Endodermal cell (in vitro differentiated cells): ENCODE data around the gene CNIH2. TPM values are rescaled to one million over a fixed set of nuclear protein-coding genes. Genes with fewer than 3 reads are reported as not detected.

ENCODE experiments used
- DNase-seq: peaks from one replicate; pipeline ENCODE4 v3.0.0-alpha.2; 2017
- H3K27ac ChIP-seq: 2 replicates; pipeline ENCODE4 v1.5.1; 2013; ENCODE audit warnings: mild to moderate bottlenecking, low read depth, low read length, moderate library complexity
- H3K27me3 ChIP-seq: 2 replicates; pipeline ENCODE4 v1.6.1; 2013; ENCODE audit warnings: mild to moderate bottlenecking, low read length, moderate library complexity; ENCODE audit not compliant: insufficient read depth, control insufficient read depth, poor library complexity, severe bottlenecking
- H3K36me3 ChIP-seq: 2 replicates; pipeline ENCODE4 v1.7.0; 2013; ENCODE audit warnings: mild to moderate bottlenecking, low read length, moderate library complexity; ENCODE audit not compliant: control insufficient read depth, insufficient read depth
- H3K4me1 ChIP-seq: one replicate; pipeline ENCODE4 v1.7.0; 2013; ENCODE audit warnings: low read length; ENCODE audit not compliant: control insufficient read depth, insufficient read depth
- H3K4me3 ChIP-seq: 2 replicates; pipeline ENCODE4 v1.5.1; 2013; ENCODE audit warnings: mild to moderate bottlenecking, low read length, moderate library complexity
- H3K9ac ChIP-seq: 2 replicates; pipeline ENCODE4 v1.6.1; 2013; ENCODE audit warnings: mild to moderate bottlenecking, low read length, moderate library complexity; ENCODE audit not compliant: poor library complexity, severe bottlenecking; ENCODE audit errors: extremely low read depth
- H3K9me3 ChIP-seq: 2 replicates; pipeline ENCODE4 v1.6.1; 2013; ENCODE audit warnings: mild to moderate bottlenecking, low read length, moderate library complexity; ENCODE audit not compliant: control insufficient read depth
- H3K27ac Mint-ChIP-seq: 2 replicates; pipeline ENCODE4 v1.8.0; 2020; ENCODE audit warnings: mixed read lengths
- H3K27me3 Mint-ChIP-seq: 2 replicates; pipeline ENCODE4 v1.8.0; 2021; ENCODE audit warnings: mild to moderate bottlenecking, mixed read lengths; ENCODE audit not compliant: insufficient read depth
- H3K36me3 Mint-ChIP-seq: 2 replicates; pipeline ENCODE4 v1.8.0; 2020; ENCODE audit warnings: low read depth, mixed read lengths
- H3K4me1 Mint-ChIP-seq: 2 replicates; pipeline ENCODE4 v1.8.0; 2020; ENCODE audit warnings: mixed read lengths
- H3K4me3 Mint-ChIP-seq: 2 replicates; pipeline ENCODE4 v1.8.0; 2020; ENCODE audit warnings: mild to moderate bottlenecking, moderate library complexity, mixed read lengths
- H3K9me3 Mint-ChIP-seq: 2 replicates; pipeline ENCODE4 v1.8.0; 2020; ENCODE audit warnings: mild to moderate bottlenecking, mixed read lengths
- WGBS, 2 experiments: methylation state at CpG; one replicate each; pipeline versions ENCODE4 v1.1.5 to v1.1.7; 2013; ENCODE audit warnings: missing lambda C conversion rate in 2 of 2, mixed read lengths in 1 of 2; ENCODE audit not compliant: insufficient coverage in 1 of 2, insufficient read length in 1 of 2; 5-methylcytosine and 5-hydroxymethylcytosine counted together
- total RNA-seq, 2 donors: library from RNA; stranded (reverse); fragmentation: NEBNext Ultra II Directional in 1 of 2; extraction: Animal tissue kit (Norgen Biotek cat#: 25700) in 1 of 2; gene quantifications; 2 replicates in 1 of 2; 3 replicates in 1 of 2; pipeline ENCODE4 v1.2.1, GENCODE V29; 2021
- TF ChIP-seq, protein P1 (sequence below): fragments of 200-600 bp; sonication (generic); conservative IDR thresholded peaks from 2 replicates; pipeline ENCODE4 v1.5.0; 2021; ENCODE audit warnings: antibody characterized with exemption, mild to moderate bottlenecking

The CNIH2 gene
- total RNA-seq, 2 donors from 2014 or later: 3.5 to 3.8 TPM

DNA sequence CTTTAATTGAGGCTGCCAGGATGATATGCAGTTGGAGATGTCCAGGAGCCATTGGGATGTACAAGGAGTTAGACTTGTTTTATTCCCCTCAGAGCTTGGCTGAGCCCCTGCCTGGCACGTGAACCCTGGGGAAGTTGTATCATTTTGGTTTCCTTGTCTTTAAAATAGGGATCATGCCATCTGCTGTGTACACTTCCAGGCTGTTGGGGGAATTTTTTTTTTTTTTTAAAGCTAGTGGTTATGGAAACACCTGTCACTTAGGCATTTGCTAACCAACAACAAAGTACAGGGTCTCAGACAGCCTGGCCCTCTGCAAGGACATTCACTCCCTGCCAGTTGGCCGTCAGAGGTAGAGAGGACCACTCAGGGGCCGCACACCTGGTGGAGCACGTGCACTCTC lies 18.0 kb upstream of the CNIH2 start:
- no peaks in the 10 kb centered on the region for H3K9me3 Mint-ChIP-seq
- WGBS, 2 experiments: 94 to 100% methylated on average over 2 to 4 of the region's 4 CpGs
- peaks cover 4% of the 10 kb centered on the region for H3K4me1 Mint-ChIP-seq
- Histone ChIP-seq H3K9ac (no peak overlapping the region), H3K4me1 (no peaks in the 10 kb centered on the region), H3K36me3 (peaks cover 41% of the 10 kb centered on the region), H3K4me3 (no peak overlapping the region), H3K27ac (no peak overlapping the region), H3K9me3 (no peaks in the 10 kb centered on the region), H3K27me3 (no peaks in the 10 kb centered on the region)
- H3K4me3 Mint-ChIP-seq: no peak overlapping the region
- TF ChIP-seq, protein P1, sequence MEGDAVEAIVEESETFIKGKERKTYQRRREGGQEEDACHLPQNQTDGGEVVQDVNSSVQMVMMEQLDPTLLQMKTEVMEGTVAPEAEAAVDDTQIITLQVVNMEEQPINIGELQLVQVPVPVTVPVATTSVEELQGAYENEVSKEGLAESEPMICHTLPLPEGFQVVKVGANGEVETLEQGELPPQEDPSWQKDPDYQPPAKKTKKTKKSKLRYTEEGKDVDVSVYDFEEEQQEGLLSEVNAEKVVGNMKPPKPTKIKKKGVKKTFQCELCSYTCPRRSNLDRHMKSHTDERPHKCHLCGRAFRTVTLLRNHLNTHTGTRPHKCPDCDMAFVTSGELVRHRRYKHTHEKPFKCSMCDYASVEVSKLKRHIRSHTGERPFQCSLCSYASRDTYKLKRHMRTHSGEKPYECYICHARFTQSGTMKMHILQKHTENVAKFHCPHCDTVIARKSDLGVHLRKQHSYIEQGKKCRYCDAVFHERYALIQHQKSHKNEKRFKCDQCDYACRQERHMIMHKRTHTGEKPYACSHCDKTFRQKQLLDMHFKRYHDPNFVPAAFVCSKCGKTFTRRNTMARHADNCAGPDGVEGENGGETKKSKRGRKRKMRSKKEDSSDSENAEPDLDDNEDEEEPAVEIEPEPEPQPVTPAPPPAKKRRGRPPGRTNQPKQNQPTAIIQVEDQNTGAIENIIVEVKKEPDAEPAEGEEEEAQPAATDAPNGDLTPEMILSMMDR: no peak
- peaks cover 43% of the 10 kb centered on the region for H3K36me3 Mint-ChIP-seq
- H3K27me3 Mint-ChIP-seq: no peaks in the 10 kb centered on the region
- no peak for DNase-seq
- no peak overlapping the region for H3K27ac Mint-ChIP-seq

GRCh38 chr11:66261578-66261977 lies 16.4 kb upstream of the CNIH2 start:
- H3K27ac ChIP-seq: no peak overlapping the region
- H3K9ac ChIP-seq: no peak overlapping the region
- no peaks in the 10 kb centered on the region for H3K9me3 Mint-ChIP-seq
- no peaks in the 10 kb centered on the region for H3K4me1 ChIP-seq
- peaks cover 43% of the 10 kb centered on the region for H3K36me3 Mint-ChIP-seq
- H3K27me3 Mint-ChIP-seq: no peaks in the 10 kb centered on the region
- peaks cover 51% of the 10 kb centered on the region for H3K36me3 ChIP-seq
- DNase-seq: no peak
- no peak overlapping the region for H3K4me3 ChIP-seq
- H3K9me3 ChIP-seq: no peaks in the 10 kb centered on the region
- H3K4me3 Mint-ChIP-seq: no peak overlapping the region
- H3K27ac Mint-ChIP-seq: no peak overlapping the region
- TF ChIP-seq, protein P1: no peak
- 94 to 98% methylated on average over 13 to 16 of the region's 16 CpGs for WGBS, 2 experiments
- H3K4me1 Mint-ChIP-seq: peaks cover 2% of the 10 kb centered on the region
- H3K27me3 ChIP-seq: no peaks in the 10 kb centered on the region

- H3K9ac ChIP-seq: no peak overlapping the region
- WGBS, 2 experiments: 92 to 95% methylated on average over 3 to 5 of the region's 5 CpGs
- no peaks in the 10 kb centered on the region for H3K9me3 Mint-ChIP-seq
Observed at GRCh38 chr11:66262191-66262590, 15.8 kb upstream of the CNIH2 start.

More at GRCh38 chr11:66262191-66262590, 15.8 kb upstream of the CNIH2 start:
- TF ChIP-seq, protein P1: no peak
- Histone ChIP-seq H3K9me3 (no peaks in the 10 kb centered on the region), H3K36me3 (peaks cover 54% of the 10 kb centered on the region), H3K4me3 (no peak overlapping the region), H3K4me1 (no peaks in the 10 kb centered on the region), H3K27ac (no peak overlapping the region), H3K27me3 (no peaks in the 10 kb centered on the region)
- no peaks in the 10 kb centered on the region for H3K27me3 Mint-ChIP-seq
- H3K4me3 Mint-ChIP-seq: no peak overlapping the region
- H3K4me1 Mint-ChIP-seq: peaks cover 4% of the 10 kb centered on the region
- H3K27ac Mint-ChIP-seq: no peak overlapping the region
- H3K36me3 Mint-ChIP-seq: peaks cover 47% of the 10 kb centered on the region
- no peak for DNase-seq
